NCI-H526 (cell line): ENCODE measurements around the gene NPAS4.
"Not testable (repeated sequence)": the region's sequence is repeated elsewhere in the genome, so short reads cannot be mapped to it uniquely, and the experiment has no call there.

Experiments used
- DNase-seq, 2 experiments: peaks; one replicate each; lab custom pipeline; 2025; lab: John Stamatoyannopoulos, UW

NPAS4 gene

GRCh38 chr11:66418168-66418985, 2.5 kb upstream of the NPAS4 start:
- peak in 1 of 2 experiments; percentile 59 for DNase-seq

GRCh38 chr11:66418986-66419308, 1.9 kb upstream of the NPAS4 start:
- no peak for DNase-seq

DNA sequence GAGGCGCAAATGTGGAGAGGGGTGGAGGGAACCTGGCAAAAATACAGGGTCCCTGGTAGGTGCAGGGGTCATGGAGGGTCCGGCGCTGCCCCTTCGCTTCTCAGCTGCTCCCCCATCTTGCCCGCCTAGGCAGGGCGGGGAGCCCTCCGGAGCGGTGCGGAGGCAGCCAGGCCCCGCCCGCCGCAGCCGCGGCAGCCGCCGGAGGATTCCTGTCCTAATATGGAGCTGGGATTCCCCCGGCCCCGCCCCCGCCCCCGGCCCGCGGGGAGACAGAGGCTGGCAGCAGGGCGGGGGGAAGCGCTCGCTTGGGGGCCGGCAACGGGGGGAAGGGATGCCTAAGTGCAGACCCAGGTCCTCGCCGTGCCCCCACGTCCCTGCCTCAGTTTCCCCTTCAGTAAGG, 1.0 kb upstream of the NPAS4 start:
- DNase-seq: peak in 1 of 2 experiments; percentile 69

- DNase-seq: peak in 1 of 2 experiments; percentile 75
Measured at GRCh38 chr11:66421492-66422205, 814 bp downstream of the NPAS4 start.

GRCh38 chr11:66426314-66426713, 5.5 kb downstream of the NPAS4 start:
- no peak for DNase-seq

DNA sequence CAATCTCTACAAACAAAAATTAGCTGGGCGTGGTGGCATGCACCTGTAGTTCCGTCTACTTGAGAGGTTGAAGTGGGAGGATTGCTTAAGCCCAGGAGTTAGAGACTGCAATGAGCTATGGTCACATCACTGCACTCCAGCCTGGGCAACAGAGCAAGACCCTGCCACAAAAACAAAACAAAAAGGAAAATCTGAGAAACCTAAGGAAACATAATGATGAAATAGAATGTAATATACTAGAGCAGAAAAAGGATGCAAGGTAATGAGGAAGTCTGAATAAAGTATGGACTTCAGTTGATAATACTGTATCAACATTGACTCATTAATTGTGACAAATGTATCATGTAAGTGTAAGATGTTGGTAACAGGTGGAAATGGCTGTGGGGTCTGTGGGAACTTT, 8.1 kb downstream of the NPAS4 start:
- DNase-seq: no peak

GRCh38 chr11:66429983-66430602, 9.3 kb downstream of the NPAS4 start:
- peak; percentile 44 to 92 for DNase-seq

GRCh38 chr11:66431287-66431686, 10.5 kb downstream of the NPAS4 start:
- DNase-seq: not testable (repeated sequence)

- DNase-seq: not testable (repeated sequence)
Measured at GRCh38 chr11:66431871-66432329, 11.1 kb downstream of the NPAS4 start.

GRCh38 chr11:66432597-66432996, 11.8 kb downstream of the NPAS4 start:
- no peak for DNase-seq

DNA sequence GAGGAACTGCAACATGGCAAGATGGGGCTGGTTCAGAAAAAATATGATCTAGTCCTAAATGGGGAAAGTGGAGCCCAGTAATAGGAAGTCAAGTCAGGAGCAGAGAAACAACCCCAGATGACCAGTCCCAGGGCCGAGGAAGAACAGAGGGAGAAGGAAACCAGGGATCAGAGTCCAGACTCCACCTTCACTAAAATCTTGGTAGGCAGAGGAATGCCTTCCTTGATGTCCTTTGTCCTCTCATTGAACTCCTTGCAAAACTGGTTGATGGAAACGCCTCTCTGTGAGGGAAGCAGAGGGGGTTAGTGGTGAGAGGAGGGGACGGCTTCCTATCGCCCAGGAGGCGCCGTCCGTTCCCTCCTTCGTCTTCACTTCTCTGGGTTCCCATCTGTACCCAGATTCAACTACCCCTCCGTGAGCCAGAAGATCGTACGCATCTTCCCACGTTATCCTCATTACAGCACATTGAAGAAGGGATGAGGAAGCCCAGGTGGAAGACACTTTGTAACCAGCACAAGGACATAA, 17.2 kb downstream of the NPAS4 start:
- no peak for DNase-seq

DNA sequence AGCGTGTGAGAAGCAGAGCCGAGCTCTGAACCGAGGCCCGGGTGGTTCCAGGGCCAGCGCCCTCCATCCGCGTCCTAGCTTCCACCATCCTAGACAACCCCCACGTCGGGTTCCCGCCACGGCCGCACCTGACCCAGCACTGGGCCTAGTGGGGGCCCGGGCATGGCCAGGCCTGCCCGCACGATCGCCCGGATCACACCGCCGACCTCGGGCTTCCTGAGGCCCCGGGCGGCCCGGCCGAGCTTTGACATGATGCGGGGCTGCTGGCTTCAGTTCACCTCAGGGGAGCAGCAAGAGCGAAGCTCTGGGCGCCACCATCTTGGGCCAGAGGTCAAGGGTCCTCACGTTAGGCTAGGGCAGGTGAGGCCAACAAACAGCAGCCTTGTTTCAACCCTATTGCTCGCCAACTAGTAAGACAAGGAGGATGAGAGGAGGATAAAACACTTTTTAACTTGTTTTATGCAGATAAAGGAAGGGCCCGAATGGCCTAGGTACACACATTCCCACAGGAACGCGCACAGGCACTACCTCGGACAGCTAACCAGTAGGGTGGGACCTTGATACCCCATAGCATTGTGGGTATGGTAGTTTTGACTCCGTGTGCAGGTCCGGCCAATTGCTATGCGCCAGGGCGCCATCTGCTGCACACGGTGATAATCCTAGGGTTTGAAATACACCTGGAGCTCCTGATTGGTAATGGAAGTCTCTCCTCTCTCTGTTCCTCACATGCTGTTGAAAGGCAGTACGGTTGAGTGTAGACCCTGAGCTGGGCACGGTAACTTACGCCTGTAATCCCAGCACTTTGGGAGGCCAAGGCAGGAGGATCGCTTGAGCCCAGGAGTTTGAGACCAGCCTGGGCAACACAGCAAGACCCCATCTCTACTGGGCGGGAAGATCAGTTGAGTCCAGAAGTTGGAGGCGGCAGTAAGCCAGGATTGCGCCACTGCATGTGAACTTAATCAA, 17.9 kb downstream of the NPAS4 start, which contains the start of gene MRPL11:
TSS of gene MRPL11 (minus strand) at position 345 of the 963 bp plus-strand sequence. CDS start at position 251, 94 bp downstream.
- DNase-seq: peak; percentile 94 to 98

DNA sequence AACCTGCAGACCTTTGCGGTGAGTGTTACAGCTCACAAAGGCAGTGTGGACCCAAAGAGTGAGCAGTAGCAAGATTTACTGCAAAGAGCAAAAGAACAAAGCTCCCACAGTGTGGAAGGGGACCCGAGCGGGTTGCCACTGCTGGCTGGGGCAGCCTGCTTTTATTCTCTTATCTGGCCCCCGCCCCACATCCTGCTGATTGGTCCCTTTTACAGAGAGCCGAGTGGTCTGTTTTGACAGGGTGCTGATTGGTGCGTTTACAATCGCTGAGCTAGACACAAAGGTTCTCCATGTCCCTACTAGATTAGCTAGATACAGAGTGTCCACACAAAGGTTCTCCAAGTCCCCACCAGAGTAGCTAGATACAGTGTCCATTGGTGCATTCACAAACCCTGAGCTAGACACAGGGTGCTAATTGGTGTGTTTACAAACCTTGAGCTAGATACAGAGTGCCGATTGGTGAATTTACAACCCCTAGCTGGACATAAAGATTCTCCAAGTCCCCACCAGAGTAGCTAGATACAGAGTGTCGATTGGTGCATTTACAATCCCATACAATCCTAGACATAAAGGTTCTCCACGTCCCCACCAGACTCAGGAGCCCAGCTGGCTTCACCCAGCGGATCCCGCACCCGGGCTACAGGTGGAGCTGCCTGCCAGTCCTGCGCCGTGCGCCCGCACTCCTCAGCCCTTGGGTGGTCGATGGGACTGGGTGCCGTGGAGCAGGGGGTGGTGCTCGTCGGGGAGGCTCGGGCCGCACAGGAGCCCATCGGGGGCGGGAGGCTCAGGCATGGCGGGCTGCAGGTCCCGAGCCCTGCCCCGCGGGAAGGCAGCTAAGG, 19.5 kb downstream of the NPAS4 start:
- DNase-seq: not testable (repeated sequence)

DNA sequence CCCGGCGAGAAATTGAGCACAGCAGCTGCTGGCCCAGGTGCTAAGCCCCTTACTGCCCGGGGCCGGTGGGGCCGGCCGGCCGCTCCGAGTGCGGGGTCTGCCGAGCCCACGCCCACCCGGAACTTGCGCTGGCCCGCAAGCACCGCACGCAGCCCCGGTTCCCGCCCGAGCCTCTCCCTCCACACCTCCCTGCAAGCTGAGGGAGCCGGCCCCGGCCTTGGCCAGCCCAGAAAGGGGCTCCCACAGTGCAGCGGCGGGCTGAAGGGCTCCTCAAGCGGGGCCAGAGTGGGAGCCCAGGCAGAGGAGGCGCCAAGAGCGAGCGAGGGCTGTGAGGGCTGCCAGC, 20.1 kb downstream of the NPAS4 start:
- DNase-seq: not testable (repeated sequence)

GRCh38 chr11:66443602-66444001, 22.8 kb downstream of the NPAS4 start:
- no peak for DNase-seq

DNA sequence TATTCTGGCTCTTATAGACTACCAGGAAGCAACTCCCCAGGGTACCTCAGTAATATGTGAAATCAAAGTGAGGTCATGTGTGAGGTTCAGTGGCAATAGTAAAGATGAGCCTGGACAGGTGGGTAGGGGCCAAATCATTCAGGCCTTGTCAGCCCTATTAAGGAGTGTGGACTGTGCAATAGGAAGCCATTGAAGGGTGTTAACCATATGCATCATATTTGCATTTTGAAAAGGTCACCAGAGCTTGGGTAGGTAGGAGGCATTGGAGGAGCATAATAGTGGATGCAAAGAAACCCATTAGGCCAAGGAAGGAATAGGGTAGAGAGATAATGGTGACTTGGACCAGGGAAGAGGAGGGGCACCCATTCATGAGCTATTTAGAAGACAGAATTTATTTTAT, 26.2 kb downstream of the NPAS4 start:
- DNase-seq: no peak

DNA sequence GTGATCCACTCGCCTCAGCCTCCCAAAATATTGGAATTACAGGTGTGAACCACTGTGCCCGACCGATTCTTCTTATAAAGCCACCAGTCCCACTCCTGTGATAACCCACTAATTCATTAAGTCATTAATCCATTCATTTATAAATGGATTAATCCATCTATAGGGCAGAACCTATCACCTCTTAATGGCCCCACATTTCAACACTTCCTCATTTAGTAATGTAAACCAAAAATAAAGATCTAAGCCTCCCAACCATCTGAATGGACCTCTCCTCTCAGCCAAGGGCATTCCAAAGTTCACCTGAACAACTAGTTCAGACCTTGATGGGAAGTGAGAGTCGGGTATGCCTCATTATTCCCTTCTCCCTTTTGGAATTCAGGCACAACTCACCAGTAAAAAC, 27.7 kb downstream of the NPAS4 start:
- no peak for DNase-seq

GRCh38 chr11:66450560-66450959, 29.7 kb downstream of the NPAS4 start:
- no peak for DNase-seq

DNA sequence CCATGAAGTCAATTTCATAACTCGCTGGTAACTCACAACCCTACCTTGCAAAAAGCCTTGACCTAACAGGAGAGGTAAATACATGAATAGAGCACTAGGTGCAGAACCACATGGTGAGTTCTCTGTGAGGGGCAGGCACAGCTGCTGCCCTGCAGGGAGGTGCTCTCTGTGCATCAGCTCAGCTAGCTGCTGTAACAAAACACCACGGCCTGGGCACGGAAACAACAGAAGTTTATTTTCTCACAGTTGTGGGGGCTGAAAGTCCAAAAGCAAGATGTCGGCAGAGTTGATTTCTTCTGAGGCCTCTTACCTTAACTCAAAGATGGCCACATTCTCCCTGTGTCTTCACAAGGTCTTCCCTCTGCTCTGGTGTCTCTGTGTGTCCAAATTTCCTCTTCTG, 30.8 kb downstream of the NPAS4 start:
- no peak for DNase-seq

DNA sequence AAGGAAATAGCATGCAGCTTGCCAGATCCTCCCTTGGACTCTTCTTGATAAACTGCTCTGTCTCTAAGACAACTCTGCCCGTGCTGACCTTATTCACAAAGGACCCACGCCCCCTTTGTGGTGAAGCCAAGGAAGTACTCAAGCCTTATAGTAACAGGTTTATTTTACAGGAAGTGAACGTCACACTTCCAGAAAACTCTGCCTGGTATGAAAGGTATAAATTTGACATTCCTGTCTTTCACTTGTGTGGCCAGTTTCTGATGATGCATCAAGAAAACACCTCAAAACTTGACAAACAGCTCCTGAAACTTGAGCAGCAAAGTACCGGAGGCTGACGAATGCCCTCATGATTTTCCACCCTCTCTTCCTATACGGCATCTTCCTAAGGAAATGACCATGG, 33.4 kb downstream of the NPAS4 start:
- DNase-seq: no peak

- DNase-seq: no peak
Measured at GRCh38 chr11:66454828-66455227, 34.0 kb downstream of the NPAS4 start.
